GM12872 (cell line): ENCODE measurements around the gene DRD4.

Source experiments
- TF ChIP-seq, protein P1 (sequence below): IDR thresholded peaks from 3 replicates; pipeline ENCODE4 v1.5.1; 2011; ENCODE audit warnings: low read depth, mild to moderate bottlenecking, low read length, moderate library complexity; ENCODE audit not compliant: insufficient read depth

Gene DRD4

GRCh38 chr11:593347-593746, 43.7 kb upstream of the DRD4 start:
- TF ChIP-seq, protein P1, sequence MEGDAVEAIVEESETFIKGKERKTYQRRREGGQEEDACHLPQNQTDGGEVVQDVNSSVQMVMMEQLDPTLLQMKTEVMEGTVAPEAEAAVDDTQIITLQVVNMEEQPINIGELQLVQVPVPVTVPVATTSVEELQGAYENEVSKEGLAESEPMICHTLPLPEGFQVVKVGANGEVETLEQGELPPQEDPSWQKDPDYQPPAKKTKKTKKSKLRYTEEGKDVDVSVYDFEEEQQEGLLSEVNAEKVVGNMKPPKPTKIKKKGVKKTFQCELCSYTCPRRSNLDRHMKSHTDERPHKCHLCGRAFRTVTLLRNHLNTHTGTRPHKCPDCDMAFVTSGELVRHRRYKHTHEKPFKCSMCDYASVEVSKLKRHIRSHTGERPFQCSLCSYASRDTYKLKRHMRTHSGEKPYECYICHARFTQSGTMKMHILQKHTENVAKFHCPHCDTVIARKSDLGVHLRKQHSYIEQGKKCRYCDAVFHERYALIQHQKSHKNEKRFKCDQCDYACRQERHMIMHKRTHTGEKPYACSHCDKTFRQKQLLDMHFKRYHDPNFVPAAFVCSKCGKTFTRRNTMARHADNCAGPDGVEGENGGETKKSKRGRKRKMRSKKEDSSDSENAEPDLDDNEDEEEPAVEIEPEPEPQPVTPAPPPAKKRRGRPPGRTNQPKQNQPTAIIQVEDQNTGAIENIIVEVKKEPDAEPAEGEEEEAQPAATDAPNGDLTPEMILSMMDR = no peak

- TF ChIP-seq, protein P1 = no peak
Measured at GRCh38 chr11:595400-595799, 41.7 kb upstream of the DRD4 start.

DNA sequence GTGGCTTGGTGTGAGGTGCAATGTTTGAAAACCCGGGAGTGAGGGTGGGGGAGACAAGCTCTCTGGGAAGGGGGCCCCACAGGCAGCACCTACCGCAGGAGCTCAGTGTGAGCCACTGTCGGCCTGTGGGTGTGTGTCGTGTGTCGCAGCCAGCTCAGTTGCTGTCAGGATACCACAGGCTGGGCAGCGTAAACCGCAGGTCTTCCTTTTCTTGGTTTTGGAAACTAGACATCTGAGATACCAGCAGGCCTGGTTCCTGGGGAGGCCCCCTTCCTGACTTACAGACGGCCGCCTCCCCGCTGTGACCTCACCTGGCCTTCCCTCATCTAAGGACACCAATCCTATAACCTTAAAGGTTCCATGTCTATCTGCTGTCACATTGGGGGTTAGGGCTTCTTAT, 40.7 kb upstream of the DRD4 start:
- TF ChIP-seq, protein P1 = no peak

DNA sequence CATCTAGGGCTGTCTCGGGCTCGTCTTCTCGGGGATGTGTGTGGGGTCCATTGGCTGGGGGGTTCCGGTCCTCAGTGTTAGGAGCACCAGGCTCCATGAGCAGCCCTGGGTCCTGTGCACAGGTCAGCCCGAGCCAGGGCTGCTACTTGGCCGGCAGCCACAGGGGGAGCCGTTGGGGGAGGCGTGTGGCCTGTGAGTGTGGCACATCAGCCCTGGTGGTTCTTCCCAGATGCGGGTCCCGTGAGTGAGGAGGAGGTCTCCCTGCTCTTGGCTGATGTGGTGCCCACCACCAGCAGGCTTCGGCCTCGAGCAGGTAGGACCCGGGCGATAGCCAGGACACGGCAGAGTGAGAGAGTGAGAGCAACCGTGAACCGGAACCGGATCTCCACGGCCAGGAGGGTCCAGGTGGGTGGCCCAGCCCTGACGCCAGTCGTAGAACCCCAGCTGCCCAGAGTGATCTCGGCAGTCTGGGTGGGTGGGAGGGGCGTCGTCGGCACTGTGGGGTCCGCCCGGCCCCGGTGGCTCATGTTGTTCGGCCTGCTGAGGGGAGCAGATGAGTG, 39.8 kb upstream of the DRD4 start:
- TF ChIP-seq, protein P1 = peak; percentile 53; the same call in 2 of the 3 replicates

DNA sequence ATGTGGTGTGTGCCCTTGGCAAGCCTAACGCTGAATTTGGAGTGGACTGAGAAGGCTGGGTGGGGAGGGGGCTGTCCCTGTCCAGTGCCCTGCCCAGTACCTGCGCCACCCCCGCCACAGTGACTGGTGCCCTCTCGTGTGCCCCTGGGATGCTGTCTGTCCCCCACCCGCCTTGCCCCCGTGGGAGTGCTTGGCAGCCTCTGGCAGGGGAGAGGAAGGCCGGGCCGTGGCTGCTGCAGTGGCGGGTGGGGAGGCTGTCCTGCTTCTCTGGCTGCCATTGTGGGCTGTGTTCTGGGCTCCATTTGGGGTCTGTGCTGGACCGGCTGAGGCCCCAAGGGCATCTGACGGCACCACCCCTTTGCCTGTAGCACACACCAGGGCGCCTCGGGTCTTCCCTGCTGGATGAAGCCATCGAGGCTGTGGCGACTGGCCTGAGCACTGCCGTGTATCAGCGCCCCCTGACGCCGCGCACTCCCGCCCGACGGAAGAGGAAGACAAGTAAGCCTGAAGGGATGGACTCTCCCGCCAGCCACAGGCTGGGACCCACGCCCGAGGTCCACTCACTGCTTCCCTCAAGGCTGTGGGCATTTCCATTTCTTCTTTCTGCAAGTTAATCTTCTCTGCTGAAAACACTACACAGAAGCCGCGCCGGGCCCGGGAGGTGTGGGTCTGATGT, 38.9 kb upstream of the DRD4 start:
- TF ChIP-seq, protein P1 = no peak

DNA sequence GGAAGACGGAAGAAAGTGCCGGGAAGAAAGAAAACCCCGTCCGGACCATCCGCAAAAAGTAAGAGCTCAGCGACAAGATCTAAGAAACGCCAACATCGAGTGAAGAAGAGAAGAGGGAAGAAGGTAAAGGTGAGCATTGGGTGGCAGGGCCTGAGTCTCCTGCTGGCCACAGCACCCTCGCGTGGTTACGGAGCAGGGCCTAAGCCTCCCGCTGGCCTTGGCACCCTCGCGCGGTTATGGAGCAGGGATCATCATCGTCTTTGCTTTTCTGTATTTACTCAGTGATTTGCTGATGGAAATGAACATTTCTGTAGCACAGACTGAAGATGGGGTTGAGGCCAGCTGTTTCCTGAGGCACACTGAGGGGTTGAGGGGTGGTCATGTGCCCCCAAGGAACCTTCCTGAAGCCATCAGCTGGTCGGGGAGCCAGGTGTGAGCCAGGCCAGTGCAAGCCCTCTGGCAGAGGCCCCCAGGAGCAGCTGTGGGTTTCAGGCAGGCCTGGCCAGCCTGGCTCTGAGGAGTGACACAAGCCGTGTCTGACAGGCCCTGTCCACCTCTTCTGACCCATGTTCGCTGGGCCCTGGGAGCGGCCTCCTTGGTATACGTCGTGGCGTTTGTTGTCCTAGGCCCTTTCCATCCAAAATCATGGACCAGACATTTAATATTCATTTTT, 35.4 kb upstream of the DRD4 start:
- TF ChIP-seq, protein P1 = no peak

DNA sequence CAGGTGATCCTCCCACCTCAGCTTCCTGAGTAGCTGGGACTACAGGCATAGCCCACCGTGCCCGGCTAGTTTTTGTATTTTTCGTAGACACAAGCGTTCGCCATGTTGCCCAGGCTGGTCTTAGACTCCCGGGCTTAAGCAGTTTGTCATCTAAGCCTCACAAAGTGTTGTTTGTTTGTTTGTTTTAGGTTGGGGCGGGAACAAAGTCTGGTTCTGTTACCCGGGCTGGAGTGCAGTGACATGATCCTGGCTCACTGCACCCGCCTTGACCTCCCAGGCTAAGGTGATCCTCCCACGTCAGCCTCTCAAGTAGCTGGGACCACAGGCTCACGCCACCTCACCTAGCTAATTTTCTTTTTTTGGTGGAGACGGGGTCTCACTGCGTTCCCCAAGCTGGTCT, 33.9 kb upstream of the DRD4 start:
- TF ChIP-seq, protein P1 = no peak
